ENCODE results near the gene E2F3. TPM values are rescaled to one million over a fixed set of nuclear protein-coding genes. Genes with fewer than 3 reads are reported as not detected.

E2F3 gene
- polyA plus RNA-seq, 2 of the 4 experiments (the other 2 are of a cell fraction), result 14.4 to 18.0 TPM

- Histone ChIP-seq H3K4me3 (no peak overlapping the region), H3K9me3 (no peaks in the 10 kb centered on the region), H3K27ac (no peak overlapping the region), H3K4me2 (no peak overlapping the region), H3K4me1 (no peaks in the 10 kb centered on the region)
- TF ChIP-seq SREBF2 (IDR thresholded peaks at IDR 0.05) (no peak), ZNF302 (CRISPR knock-in tag; IDR thresholded peaks at IDR 0.05) (no peak), HOXA7 (CRISPR knock-in tag; IDR thresholded peaks at IDR 0.05) (no peak), RCOR1 (IDR thresholded peaks at IDR 0.05; ENCODE audit: low read depth, low read length) (no peak)
- no peak for ATAC-seq
- no peak for DNase-seq (ENCODE audit: low read depth in 1 of 2, low spot score in 1 of 2)
- CTCF ChIA-PET, result no interaction called here
- POLR2A ChIA-PET, result no interaction called here
- WGBS (ENCODE audit: missing lambda C conversion rate), result 37% methylated on average over 2 of the region's 2 CpGs
- FAIRE-seq, result no peak
These were observed 8.4 kb upstream of the E2F3 start for GRCh38 chr6:20393297-20393696.

GRCh38 chr6:20399518-20399917, 2.2 kb upstream of the E2F3 start:
- H3K9me3 ChIP-seq, result no peaks in the 10 kb centered on the region
- WGBS (ENCODE audit: missing lambda C conversion rate), result 57% methylated on average over 2 of the region's 2 CpGs
- no peaks in the 10 kb centered on the region for H3K4me1 ChIP-seq
- no peak overlapping the region for H3K4me2 ChIP-seq
- no peak for FAIRE-seq
- DNase-seq (ENCODE audit: low read depth in 1 of 2, low spot score in 1 of 2), result no peak
- no peak overlapping the region for H3K4me3 ChIP-seq
- ChIA-PET CTCF (interaction anchor here (0.9 to 1.7 kb wide), 5 partner anchors 54 to 302 kb away, joined by 3 to 5 read pairs (median 4); no protein-coding TSS in a partner anchor), POLR2A (no interaction called here)
- no peak for ATAC-seq
- TF ChIP-seq NPAS2 (CRISPR knock-in tag; IDR thresholded peaks at IDR 0.05; ENCODE audit: borderline replicate concordance) (no peak), REST (IDR thresholded peaks at IDR 0.05) (no peak), HES2 (IDR thresholded peaks at IDR 0.05) (no peak), USF2 (IDR thresholded peaks at IDR 0.05) (no peak), CBX2 (IDR thresholded peaks at IDR 0.05; ENCODE audit: borderline replicate concordance, low read depth) (no peak), SREBF2 (IDR thresholded peaks at IDR 0.05) (no peak), CBX8 (IDR thresholded peaks at IDR 0.05) (no peak), MYC (IDR thresholded peaks at IDR 0.05; ENCODE audit: borderline replicate concordance, low read length) (no peak), JUN (IDR thresholded peaks at IDR 0.05) (no peak), FOSB (CRISPR knock-in tag; IDR thresholded peaks at IDR 0.05) (no peak), HOXB5 (CRISPR knock-in tag; IDR thresholded peaks at IDR 0.05) (no peak), HMGXB4 (CRISPR knock-in tag; IDR thresholded peaks at IDR 0.05; ENCODE audit: borderline replicate concordance) (no peak)
- no peak overlapping the region for H3K27ac ChIP-seq

Measured in A549 (cell line).